GM23338 (cell line): ENCODE data around the gene DLG2. TPM values are rescaled to one million over a fixed set of nuclear protein-coding genes. Genes with fewer than 3 reads are reported as not detected.
A peak's percentile ranks its signal among the peaks of the same experiment; 100 is the strongest.

Source experiments
- ATAC-seq: fragments of 200-7000 bp; cut with Tn5 transposase; 3 replicates; pipeline ENCODE4 v1.9.1; 2020
- DNase-seq: peaks from one replicate; pipeline ENCODE4 v3.0.0-alpha.2; 2015; ENCODE audit warnings: low spot score
- H2AFZ ChIP-seq: fragments of 200-600 bp; sonication (generic); 2 replicates; pipeline ENCODE4 v1.8.0; 2016; ENCODE audit warnings: antibody characterized with exemption, mild to moderate bottlenecking, moderate library complexity
- H3F3A ChIP-seq: fragments of 200-600 bp; sonication (generic); replicated peaks from 2 replicates; pipeline ENCODE4 v1.8.0; 2017; ENCODE audit warnings: antibody characterized with exemption, mixed run types, low read depth
- H3K27ac ChIP-seq: fragments of 200-600 bp; sonication (generic); 2 replicates; pipeline ENCODE4 v1.6.1; 2016; ENCODE audit warnings: low read depth
- H3K27me3 ChIP-seq: fragments of 200-600 bp; sonication (generic); 2 replicates; pipeline ENCODE4 v1.8.0; 2016; ENCODE audit warnings: mild to moderate bottlenecking, mixed run types, moderate library complexity; ENCODE audit not compliant: insufficient read depth
- H3K36me3 ChIP-seq: fragments of 200-600 bp; sonication (generic); 2 replicates; pipeline ENCODE4 v1.8.0; 2016; ENCODE audit warnings: mild to moderate bottlenecking; ENCODE audit not compliant: insufficient read depth
- H3K4me1 ChIP-seq: fragments of 200-600 bp; sonication (generic); 2 replicates; pipeline ENCODE4 v1.8.0; 2016; ENCODE audit warnings: mild to moderate bottlenecking, moderate library complexity; ENCODE audit not compliant: insufficient read depth
- H3K4me2 ChIP-seq: fragments of 200-600 bp; sonication (generic); 2 replicates; pipeline ENCODE4 v1.7.1; 2017; ENCODE audit warnings: mixed run types
- H3K4me3 ChIP-seq: fragments of 200-600 bp; sonication (generic); 2 replicates; pipeline ENCODE4 v1.6.1; 2016; ENCODE audit warnings: mixed run types
- H3K79me2 ChIP-seq: fragments of 200-600 bp; sonication (generic); replicated peaks from 2 replicates; pipeline ENCODE4 v1.8.0; 2017; ENCODE audit warnings: mild to moderate bottlenecking; ENCODE audit not compliant: insufficient read depth
- H3K9me2 ChIP-seq: fragments of 200-600 bp; sonication (generic); 2 replicates; pipeline ENCODE4 v1.8.0; 2017; ENCODE audit not compliant: insufficient read depth
- H4K20me1 ChIP-seq: fragments of 200-600 bp; sonication (generic); replicated peaks from 2 replicates; pipeline ENCODE4 v1.8.0; 2017; ENCODE audit warnings: mild to moderate bottlenecking; ENCODE audit not compliant: insufficient read depth
- H3K27ac Mint-ChIP-seq: 2 replicates; pipeline ENCODE4 v1.8.0; 2020; ENCODE audit warnings: inconsistent platforms, mild to moderate bottlenecking, moderate library complexity, mixed read lengths
- H3K27me3 Mint-ChIP-seq: 3 replicates; pipeline ENCODE4 v1.8.0; 2022; ENCODE audit warnings: low read depth, mild to moderate bottlenecking, moderate library complexity, mixed read lengths, inconsistent platforms; ENCODE audit not compliant: insufficient read depth, poor library complexity
- H3K36me3 Mint-ChIP-seq: 3 replicates; pipeline ENCODE4 v1.8.0; 2021; ENCODE audit warnings: low read depth, mild to moderate bottlenecking, inconsistent platforms, moderate library complexity, mixed read lengths
- H3K4me1 Mint-ChIP-seq: 3 replicates; pipeline ENCODE4 v1.8.0; 2020; ENCODE audit warnings: mild to moderate bottlenecking, inconsistent platforms, mixed read lengths
- H3K4me3 Mint-ChIP-seq: 3 replicates; pipeline ENCODE4 v1.8.0; 2021; ENCODE audit warnings: moderate library complexity, mild to moderate bottlenecking, inconsistent platforms, mixed read lengths
- H3K9me3 Mint-ChIP-seq: 3 replicates; pipeline ENCODE4 v1.8.0; 2020; ENCODE audit warnings: moderate library complexity, mild to moderate bottlenecking, inconsistent platforms, mixed read lengths
- CTCF ChIP-seq, 2 experiments: fragments of 200-600 bp in 1 of 2; sonication (generic) in 1 of 2; conservative IDR thresholded peaks; 2 replicates each; pipeline versions ENCODE4 v1.5.1 to v1.6.1; 2016 to 2017; ENCODE audit warnings: antibody characterized with exemption in 2 of 2, low read depth in 2 of 2, mild to moderate bottlenecking in 2 of 2, moderate library complexity in 1 of 2
- ETS1 ChIP-seq: IDR thresholded peaks from 2 replicates; pipeline ENCODE4 v1.6.1; 2016; ENCODE audit warnings: antibody characterized with exemption
- EZH2 ChIP-seq: fragments of 200-600 bp; sonication (generic); IDR thresholded peaks from one replicate; pipeline ENCODE4 v1.8.0; 2017; ENCODE audit warnings: antibody characterized with exemption, mild to moderate bottlenecking, low read depth; ENCODE audit not compliant: unreplicated experiment
- EZH2phosphoT487 ChIP-seq: fragments of 200-600 bp; sonication (generic); IDR thresholded peaks from one replicate; pipeline ENCODE4 v1.8.1; 2018; ENCODE audit warnings: antibody characterized with exemption; ENCODE audit not compliant: unreplicated experiment
- NANOG ChIP-seq: IDR thresholded peaks from 2 replicates; pipeline ENCODE4 v1.6.1; 2016; ENCODE audit warnings: antibody characterized with exemption, borderline replicate concordance
- REST ChIP-seq: IDR thresholded peaks from one replicate; pipeline ENCODE4 v1.6.1; 2018; ENCODE audit warnings: antibody characterized with exemption; ENCODE audit not compliant: unreplicated experiment
- ZNF114 ChIP-seq: fragments of 250-450 bp; sonication (Bioruptor Pico); IDR thresholded peaks from 2 replicates; pipeline ENCODE4 v1.5.0; 2020; ENCODE audit warnings: mild to moderate bottlenecking, moderate library complexity
- ZNF331 ChIP-seq: fragments of 250-450 bp; sonication (Bioruptor Pico); IDR thresholded peaks from 2 replicates; pipeline ENCODE4 v1.5.0; 2020; ENCODE audit warnings: low read depth, mild to moderate bottlenecking, moderate library complexity
- ZNF462 ChIP-seq: fragments of 250-450 bp; sonication (Bioruptor Pico); IDR thresholded peaks from 2 replicates; pipeline ENCODE4 v1.5.0; 2020; ENCODE audit warnings: mild to moderate bottlenecking, moderate library complexity
- polyA plus RNA-seq: library from polyadenylated mRNA; unstranded; fragments of >200 nt; fragmentation: Nextera tagmentation; extraction: Ambion mirVana; gene quantifications from 2 replicates; pipeline ENCODE4 v1.2.1, GENCODE V29; 2016
- total RNA-seq: library from RNA; depleted of rRNA; stranded (reverse); fragments of >200 nt; shearing (Covaris generic); gene quantifications from 2 replicates; pipeline ENCODE4 v1.2.3, GENCODE V29; 2014

Gene DLG2
- total and polyA plus RNA-seq, 2 experiments from 2014 or later = 19.8 to 21.5 TPM

- no peaks in the 10 kb centered on the region for H3K9me2 ChIP-seq
- Mint-ChIP-seq H3K4me1 (peaks cover 21% of the 10 kb centered on the region), H3K27ac (no peak overlapping the region), H3K36me3 (peaks cover 8% of the 10 kb centered on the region; the same call in 2 of the 3 replicates), H3K4me3 (peak overlapping the region; percentile 93), H3K27me3 (no peaks in the 10 kb centered on the region), H3K9me3 (no peaks in the 10 kb centered on the region; the same call in 2 of the 3 replicates)
- H3K27me3 ChIP-seq = no peaks in the 10 kb centered on the region
- H4K20me1 ChIP-seq = no peaks in the 10 kb centered on the region
- peaks cover 30% of the 10 kb centered on the region for H3K79me2 ChIP-seq
- DNase-seq (no peak), ATAC-seq (no peak)
- H3K4me3 ChIP-seq = peak overlapping the region; percentile 71
- peaks cover 17% of the 10 kb centered on the region; the same call in 1 of the 2 replicates for H3K4me1 ChIP-seq
- peaks cover 9% of the 10 kb centered on the region; the same call in 1 of the 2 replicates for H3F3A ChIP-seq
- H3K4me2 ChIP-seq = peak overlapping the region; percentile 94
- no peak for TF ChIP-seq ZNF114 (CRISPR knock-in tag)
- 0 out of 2 replicates have a peak, but pooled peaks cover 7% of the 10 kb centered on the region for H3K36me3 ChIP-seq
- no peak overlapping the region for H3K27ac ChIP-seq
- no peak overlapping the region for H2AFZ ChIP-seq
Observed at GRCh38 chr11:85626496-85626895, 648 bp downstream of the DLG2 start.

- no peaks in the 10 kb centered on the region for H3K36me3 ChIP-seq
- no peak overlapping the region for H2AFZ ChIP-seq
- no peaks in the 10 kb centered on the region; the same call in 1 of the 2 replicates for H3K4me1 ChIP-seq
- no peaks in the 10 kb centered on the region for H3K27me3 ChIP-seq
- no peaks in the 10 kb centered on the region for H3K9me3 Mint-ChIP-seq
- TF ChIP-seq CTCF (conservative IDR thresholded peaks at IDR 0.05; ENCODE audit: low read depth in 2 of 2) = no peak
- TF ChIP-seq ZNF462 = no peak
- no peak for TF ChIP-seq NANOG
- no peak for TF ChIP-seq EZH2phosphoT487
- TF ChIP-seq ZNF331 (CRISPR knock-in tag) = no peak
- TF ChIP-seq ETS1 = no peak
- TF ChIP-seq REST = no peak
- TF ChIP-seq EZH2 = no peak
- H3K9me2 ChIP-seq = no peaks in the 10 kb centered on the region
- no peaks in the 10 kb centered on the region for H4K20me1 ChIP-seq
- no peak overlapping the region for H3K4me2 ChIP-seq
- no peaks in the 10 kb centered on the region for H3K36me3 Mint-ChIP-seq
- H3K27me3 Mint-ChIP-seq = peaks cover 2% of the 10 kb centered on the region
- H3K27ac Mint-ChIP-seq = no peak overlapping the region
- DNase-seq (no peak), ATAC-seq (no peak)
- no peaks in the 10 kb centered on the region for H3K79me2 ChIP-seq
- peaks cover 4% of the 10 kb centered on the region for H3K4me1 Mint-ChIP-seq
- H3F3A ChIP-seq = no peaks in the 10 kb centered on the region
- H3K4me3 Mint-ChIP-seq = no peak overlapping the region
- no peak overlapping the region for H3K4me3 ChIP-seq
- no peak overlapping the region for H3K27ac ChIP-seq
Observed at GRCh38 chr11:85620256-85620655, 6.9 kb downstream of the DLG2 start.
